ENCODE results near the gene IVD.

Gene IVD

DNA sequence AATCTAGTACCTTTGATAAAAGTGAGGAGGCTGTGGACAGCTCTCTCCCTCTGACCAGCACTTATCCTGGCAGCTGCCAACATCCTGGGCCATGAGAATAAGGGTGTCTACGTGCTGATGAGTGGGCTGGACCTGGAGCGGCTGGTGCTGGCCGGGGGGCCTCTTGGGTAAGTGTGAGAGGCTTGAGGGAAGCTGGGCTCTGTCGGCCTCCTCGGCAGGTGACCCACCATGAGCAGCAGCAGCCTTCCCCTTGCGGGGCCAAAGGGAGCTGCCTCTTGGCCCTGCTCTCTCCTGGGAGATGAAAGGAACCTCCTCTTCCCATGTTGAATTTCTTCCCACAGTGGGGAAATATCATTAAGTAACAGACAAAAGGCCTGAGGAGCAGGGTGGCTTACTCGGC, 9.2 kb downstream of the IVD start:
- no peak for DNase-seq (ENCODE audit: low spot score)

DNA sequence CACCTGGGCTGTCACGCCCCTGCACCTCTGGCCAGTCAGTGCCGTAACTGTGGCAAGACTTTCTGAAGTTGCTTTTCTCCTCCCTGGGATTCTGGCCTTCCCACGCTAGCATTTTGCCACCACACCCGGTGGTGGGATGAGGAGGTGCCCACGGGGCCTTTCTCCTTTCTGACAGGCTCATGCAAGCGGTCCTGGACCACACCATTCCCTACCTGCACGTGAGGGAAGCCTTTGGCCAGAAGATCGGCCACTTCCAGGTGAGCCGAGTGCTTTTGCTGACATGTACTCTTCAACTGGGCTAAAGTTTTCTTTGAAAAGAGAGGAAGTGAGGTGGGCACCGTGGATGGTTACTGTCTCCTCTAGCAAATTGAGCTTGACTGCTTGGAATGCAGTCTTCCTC, 9.6 kb downstream of the IVD start:
- no peak for DNase-seq (ENCODE audit: low spot score)

DNA sequence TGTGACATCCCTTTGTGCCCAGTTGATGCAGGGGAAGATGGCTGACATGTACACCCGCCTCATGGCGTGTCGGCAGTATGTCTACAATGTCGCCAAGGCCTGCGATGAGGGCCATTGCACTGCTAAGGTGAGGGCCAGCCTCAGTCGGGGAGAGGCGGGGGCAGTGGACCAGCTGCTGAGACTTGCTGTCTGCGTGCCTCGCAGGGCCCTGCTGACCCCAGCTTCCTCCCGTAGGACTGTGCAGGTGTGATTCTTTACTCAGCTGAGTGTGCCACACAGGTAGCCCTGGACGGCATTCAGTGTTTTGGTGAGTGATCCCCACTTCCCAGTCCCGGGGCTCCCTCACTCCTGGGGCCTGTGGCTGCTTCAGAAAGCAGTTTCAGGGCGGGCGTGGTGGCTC, 10.5 kb downstream of the IVD start:
- no peak for DNase-seq (ENCODE audit: low spot score)

DNA sequence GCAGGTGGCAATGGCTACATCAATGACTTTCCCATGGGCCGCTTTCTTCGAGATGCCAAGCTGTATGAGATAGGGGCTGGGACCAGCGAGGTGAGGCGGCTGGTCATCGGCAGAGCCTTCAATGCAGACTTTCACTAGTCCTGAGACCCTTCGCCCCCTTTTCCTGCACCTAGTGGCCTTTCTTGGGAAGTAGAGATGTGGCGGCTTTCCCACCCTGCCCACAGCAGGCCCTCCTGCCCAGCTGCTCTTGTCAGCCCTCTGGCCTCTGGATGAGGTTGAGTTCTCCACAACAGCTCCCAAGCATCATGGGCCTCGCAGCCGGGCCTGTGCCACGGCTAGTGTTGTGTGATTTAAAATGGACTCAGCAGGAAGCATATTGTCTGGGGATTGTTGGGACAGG, 12.5 kb downstream of the IVD start:
- DNase-seq (ENCODE audit: low spot score): no peak

DNA sequence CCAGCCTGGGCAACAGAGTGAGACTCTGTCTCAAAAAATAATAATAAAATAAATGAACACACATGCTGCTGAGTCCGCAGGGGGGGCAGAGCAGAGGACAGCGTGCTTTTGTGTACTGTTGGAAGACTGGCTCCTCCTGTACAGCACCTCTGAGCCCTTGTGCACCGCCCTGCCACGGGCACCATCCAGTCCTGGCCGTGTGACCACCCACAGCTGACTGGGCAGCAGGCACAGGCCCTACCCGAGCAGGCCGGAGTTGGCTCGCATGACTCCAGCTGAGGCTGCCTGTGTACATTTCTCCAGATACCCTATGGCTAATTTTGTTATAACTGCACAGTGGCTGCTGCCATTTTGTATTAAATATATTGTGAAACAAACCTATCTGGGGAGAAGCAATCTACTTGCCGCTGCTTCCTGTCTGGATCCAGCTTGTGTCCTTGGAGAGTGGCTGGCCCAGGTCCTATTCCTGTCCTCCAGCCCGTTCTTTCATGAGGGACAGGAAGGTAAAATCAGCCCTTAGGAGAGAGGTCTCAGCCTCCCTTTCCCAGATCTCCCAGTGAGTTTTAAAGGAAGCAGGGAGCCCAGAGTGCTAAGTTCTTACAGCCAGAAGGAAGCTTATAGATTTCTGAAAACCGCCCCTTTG, 14.6 kb downstream of the IVD start:
- DNase-seq (ENCODE audit: low spot score): no peak

DNA sequence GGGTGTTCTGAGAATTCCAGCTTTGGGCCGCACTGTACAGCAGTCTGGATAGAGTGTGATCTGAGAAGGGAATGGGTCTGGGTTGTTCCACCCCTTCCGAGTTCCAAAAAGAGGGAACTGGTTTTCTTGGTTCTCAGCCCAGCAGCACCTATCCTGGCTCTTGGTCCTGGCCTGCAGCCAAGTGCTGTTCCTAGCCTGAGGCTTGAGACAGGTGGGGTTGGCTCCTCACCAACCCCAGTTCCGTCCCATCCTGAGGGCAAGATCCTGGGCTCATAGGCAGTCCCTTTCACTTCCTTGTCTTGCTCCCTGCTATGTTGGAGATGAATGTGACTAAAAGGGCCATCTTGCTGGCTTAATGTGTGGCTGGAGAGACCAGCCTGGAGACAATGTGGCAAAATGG, 15.2 kb downstream of the IVD start:
- no peak for DNase-seq (ENCODE audit: low spot score)

DNA sequence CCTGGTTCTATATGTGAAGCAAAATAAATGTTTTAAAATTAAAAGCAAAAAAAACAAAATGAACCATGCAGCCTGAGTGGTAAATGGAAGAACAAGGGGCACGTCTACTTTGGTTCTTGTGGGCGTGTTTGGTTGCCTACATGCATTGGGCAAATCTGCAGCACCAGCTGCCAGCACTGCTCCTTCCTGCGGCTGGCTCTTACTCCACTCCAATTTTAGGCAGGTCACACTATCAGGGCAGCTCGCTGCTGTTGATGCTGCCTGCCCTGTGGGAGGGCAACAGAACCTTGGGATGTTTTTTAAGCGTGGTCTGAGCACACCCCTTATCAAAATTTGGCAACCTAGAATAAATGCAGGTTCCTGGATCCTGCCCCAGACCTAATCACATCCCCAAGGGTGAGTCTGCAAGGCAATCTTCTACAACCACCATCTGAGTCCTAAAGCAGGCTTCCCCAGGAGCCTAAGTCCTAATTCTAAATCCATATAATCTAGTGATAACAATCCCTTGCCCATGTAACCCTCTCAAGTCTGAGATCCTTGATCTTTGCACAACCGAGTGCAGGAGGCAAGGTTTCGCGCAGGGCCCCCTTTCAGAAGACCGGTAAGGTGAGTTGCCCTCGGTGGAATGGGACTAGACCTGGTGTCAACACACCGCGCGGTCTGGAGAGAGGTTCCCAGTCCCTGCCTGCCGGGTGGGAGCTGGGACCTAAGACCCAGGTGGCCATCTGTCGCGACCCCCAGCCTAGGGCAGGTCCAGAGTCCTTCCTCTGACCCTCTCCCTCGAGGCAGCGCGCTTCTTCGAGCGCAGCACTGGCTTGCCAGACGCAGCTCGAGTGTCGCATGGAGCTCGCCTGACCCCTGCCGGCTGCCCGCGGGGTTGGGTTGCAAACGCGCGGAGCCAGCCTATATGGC, 15.9 kb downstream of the IVD start:
- DNase-seq (ENCODE audit: low spot score): peak; percentile 70

DNA sequence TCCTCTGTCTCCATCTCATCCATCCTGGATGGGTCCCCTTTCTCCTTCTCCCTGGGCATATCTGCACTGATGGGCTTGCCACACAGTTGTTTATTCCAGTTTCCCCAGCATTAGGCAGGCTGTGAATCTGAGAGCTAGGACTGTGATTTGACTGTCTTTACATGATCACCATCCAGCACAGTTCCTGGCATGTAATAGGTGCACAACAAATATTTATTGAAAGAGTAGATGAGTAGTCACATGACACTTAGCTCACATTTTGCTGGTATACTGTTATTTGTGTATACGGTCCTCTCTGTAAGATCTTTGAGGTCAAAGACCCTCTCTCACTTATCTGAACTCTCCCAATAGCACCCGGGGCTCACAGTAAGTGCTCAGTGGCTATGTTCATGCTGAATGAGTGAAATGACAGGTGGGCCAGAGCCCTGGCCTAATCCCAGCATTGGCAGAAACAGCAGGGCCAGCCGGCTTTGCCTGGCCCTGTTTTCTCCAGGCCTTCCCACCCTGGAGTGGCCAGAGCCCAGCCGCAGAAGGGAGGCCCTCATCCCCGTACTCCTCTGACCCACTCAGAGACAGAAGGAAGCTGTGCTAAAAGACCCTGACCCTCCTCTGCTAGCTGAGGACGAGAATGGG, 19.0 kb downstream of the IVD start:
- DNase-seq (ENCODE audit: low spot score): no peak

DNA sequence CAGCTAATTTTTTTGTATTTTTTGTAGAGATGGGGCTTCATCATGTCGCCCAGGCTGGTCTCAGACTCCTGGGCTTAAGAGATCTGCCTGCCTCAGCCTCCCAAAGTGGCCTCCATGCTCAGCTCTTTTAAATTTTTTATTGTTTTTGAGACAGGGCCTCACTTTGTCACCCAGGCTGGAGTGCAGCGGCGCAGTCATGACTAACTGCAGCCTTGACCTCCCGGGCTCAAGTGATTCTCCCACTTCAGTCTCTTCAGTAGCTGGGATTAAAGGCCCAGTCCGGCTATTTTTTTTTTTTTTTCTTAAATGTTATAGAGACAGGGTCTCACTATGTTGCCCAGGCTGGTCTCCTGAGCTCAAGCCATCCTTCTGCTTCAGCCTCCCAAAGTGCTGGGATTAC, 20.1 kb downstream of the IVD start:
- DNase-seq (ENCODE audit: low spot score): no peak

DNA sequence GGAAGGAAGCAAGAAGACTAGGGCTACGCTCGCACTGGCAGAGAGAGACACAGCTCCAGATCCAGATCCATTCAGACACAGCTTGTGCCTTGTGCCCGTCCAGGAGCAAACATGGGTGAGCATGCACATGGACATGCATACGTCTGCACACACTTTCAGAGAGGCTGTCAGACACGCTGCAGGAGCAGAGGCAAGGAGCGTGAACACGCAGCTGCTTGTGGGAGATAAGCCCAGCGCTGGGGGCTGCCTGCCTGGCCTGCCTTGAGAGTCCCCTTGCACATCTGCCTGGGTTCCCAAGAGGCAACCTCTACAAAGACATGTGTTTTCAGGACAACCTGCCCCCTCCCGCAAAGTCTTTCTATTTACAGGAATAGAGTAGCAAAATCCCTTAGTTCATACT, 21.6 kb downstream of the IVD start:
- DNase-seq (ENCODE audit: low spot score): no peak

DNA sequence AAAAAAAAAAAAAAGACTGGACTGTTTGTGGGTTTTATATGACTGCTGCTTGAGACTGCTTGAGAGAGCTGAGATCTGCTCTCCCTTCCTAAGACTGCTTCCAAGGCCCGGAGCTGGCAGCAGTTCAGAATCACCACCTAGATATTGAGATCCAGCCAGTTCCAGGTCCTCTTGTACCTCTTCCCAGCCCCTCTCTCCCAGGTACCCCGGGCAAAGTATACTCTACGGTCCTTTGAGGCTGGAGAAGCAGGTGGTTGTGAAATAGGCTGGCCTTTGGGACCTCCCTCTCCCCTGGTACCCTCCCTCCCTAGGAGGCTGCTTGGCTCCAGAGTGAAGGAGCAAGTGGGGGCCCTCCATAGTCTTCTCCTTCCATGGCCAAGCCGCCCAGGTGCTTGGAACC, 22.6 kb downstream of the IVD start:
- DNase-seq (ENCODE audit: low spot score): no peak

DNA sequence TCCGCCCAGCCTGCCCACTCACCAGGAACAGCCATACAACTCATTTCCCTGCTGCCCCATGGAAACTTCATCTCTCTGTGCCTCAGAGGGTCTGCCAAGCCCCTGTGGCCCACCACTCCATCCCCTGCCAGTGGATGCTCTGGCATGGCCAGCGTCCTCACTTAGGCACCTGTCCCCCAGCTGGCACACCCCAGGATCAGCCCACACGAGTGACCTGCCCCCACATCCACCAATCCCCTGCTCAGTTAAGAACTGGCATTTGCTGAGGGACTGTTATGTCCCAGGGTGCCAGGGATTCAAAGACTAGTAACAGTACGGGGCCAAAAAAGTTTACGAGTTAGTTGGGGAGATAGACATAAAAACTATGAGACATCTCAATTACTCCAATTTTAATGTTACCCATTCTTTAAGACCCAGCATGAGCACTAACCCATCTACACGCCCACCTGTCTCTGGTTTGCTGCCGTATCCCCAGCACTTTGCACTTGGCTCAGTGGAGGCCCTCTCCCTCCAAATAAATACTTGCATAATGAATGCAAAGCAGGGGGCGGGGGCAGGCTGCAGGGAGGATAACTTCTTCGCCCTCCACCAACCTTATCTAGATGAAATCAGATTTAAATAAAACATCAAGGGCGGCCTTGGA, 23.6 kb downstream of the IVD start:
- DNase-seq (ENCODE audit: low spot score): no peak

DNA sequence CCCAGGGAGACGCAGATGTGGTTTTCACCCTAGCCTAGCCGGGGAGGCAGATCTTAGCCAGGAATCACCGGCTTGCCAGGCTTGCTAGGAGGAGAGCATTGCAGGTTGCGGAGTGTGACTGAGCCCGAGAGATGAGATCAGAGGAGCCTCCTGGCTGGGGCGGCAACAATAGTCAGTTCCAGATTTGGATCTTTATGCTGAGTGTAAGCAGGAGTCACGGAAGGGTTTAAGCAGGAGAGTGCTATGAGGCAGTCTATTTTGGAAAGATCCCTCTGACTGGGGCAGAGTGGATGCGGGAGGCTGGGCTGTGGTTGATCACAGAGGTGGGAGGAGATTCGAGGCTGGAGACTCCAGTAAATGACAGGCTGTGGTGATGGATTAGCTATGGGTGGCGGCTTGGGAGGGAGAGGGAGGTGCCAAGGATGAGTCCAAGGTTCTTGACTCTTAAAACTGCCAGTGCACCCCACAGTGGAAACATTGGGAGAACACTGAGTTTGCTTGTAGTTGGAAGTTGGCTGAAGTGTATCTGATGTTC, 24.7 kb downstream of the IVD start:
- DNase-seq (ENCODE audit: low spot score): no peak

DNA sequence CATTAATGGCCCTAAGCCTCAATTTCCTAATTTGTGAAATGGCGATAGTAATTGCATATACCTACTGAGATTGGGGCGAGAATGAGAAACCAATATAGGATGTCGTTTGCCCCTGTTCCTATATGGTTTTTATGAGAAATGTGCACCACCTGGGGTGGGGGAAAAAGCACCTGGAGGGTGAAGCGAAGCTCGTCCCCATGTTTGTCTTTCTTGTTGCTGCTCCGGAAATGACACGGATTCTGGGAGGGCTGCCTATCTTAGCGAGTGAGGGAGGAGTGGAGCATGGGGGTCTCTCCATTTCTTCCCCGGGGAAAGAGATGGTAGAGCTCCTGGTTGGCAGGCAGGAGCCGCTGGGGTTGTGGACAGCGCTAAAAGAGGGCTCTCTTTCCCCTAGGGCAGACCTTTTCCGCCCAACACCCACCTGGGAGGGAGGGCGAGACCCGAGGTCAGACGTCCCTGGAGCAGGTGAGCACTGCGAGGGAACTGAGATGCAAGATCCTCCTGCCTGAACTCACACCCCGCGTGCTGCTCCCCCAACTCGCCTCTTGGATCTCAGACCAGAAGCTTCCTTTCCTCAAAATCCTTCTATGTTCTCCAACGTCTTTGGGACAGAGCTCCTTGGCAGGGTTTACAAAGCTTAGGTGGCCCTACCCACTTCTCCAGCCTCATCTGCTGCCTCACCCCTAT, 29.6 kb downstream of the IVD start:
- DNase-seq (ENCODE audit: low spot score): no peak

DNA sequence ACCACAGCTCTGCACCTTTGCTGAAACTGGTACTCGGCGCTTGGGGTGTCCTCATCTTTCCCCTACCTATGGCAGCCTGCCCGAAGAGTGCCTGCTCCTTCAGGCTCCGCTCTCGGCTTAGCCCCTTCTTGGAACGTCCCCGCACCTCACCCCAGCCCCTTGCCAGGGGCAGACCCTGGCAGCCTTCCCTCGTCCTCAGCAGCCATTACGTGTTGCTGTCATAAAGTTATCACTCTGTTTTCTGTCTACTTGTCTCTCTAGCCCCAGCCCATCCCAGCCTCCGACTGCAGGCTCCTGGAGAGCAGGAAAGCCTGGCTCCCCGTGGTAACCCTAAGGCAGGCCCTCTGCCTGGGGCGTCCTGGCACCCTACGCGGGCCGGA, 30.1 kb downstream of the IVD start:
- DNase-seq (ENCODE audit: low spot score): no peak

DNA sequence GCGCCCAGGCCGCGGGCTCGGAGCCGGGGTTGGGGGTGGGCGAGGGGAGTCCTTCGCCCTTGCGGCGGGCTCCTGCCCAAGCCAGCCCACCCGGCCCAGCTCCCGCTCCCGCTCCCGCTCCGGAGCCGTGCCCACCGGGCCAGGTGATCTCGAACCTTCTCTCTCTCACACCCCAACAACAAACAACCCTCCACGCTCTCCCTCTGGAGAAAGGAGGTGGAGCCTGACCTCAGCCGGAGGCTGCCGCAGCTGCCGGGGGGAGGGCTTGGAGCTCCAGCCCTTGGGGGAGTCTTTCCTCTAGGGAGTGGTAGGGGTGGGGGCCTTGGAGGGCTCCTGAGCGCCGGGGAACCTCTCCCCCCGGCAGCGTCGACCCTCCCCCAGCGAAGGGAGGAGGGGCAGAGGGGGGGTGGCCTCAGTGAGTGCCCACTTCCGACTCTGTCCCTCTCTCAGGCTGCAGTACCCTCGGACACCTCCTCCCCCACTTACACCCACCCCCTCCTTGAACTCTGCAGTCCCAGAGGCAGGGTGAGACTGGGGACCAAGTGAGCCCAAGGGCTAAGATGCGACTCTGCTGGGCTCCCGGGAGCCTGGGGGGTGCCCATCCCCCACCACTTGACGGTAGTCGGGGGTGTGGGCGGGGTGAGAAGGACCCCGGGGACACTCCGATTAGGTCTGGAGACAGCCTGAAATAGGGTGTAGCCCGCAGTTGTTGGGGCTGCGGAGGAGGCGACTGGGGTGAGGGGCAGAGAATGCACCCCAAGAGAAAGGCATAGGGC, 30.7 kb downstream of the IVD start:
- DNase-seq (ENCODE audit: low spot score): no peak

DNA sequence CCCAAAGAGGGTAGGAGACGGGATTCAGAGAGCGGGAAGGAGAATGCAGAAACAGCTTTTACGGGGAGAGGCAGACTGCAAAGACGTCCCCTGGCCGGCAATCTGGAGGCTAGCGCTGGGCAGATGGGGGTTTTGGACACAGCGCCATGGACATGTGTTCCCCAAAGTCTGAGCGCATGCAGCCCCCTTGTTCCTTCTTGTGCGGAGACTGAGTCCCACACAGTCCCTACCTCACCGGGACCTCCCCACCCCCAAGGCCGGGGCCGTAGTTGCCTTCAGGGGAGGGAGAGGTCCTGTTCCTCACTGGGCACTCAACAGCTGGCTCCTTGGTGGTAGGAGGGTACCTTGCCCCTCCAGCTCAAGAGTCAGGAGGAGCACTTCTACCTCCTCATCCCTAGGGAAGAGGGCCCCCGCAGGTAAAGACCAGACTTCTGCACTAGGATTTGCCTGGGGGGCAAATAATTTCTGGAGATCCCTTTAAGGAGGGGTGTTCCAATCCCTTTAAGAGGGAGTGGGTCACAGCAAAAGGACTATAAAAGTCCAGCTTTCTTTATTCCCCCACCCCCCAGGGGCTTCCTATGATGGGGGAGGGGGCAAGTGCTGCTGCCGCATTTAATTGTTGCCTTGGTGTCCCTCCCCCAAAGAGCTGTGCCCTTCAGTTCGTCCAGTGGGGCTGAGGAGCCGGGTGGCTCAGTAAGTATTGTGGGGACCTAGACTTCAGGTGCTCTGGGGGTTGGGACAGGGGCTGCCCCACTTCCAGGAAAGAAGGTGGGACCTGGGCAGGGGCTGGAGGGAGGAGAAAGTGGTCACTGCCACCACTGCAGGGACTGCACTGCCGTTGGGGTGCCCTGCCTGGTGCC, 31.5 kb downstream of the IVD start:
- no peak for DNase-seq (ENCODE audit: low spot score)

DNA sequence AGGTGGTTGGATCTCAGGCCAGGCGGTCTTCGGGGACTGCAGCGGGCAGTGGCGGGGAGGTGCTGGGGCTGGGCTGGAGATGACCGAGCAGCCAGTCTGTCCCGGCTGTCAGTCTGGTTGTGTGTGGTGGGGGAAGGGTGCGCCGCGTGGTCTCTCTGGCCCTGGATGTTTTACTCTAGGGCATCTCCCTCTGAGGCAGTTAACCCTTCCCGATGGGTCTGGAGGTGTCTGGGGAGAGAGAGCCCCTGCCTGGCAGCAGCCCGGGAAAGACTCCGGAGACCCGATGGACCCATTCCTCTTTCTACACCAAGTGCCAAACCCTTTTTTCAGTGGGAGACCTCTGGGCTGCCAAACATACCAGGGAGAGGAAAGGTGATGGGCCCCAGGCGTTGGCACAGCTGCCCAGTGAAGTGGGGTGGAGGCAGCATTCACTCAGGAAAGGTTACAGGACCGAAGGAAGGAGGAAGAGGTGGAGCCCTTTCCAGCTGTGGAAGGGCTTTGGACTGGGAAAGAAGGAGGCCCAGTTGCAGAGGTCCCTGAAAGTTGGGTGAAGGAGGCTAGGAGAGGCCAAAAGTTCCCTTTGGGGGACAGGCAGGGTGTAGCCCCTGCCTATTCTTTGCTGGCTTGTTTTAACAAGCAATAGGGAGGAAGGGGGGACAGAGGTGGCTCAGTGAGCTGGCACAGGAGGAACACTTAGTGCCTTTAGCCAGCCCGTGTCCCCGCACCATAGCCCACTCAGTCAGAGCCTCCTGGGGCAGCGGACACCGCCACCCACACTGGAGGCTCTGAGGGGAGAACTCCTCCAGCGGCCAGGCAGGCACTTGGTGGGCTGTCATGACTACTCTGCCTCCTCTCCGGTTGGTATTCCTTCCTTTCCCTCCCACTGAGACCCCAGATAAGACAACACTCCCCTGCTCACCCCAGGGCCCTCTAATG, 32.4 kb downstream of the IVD start:
- no peak for DNase-seq (ENCODE audit: low spot score)

DNA sequence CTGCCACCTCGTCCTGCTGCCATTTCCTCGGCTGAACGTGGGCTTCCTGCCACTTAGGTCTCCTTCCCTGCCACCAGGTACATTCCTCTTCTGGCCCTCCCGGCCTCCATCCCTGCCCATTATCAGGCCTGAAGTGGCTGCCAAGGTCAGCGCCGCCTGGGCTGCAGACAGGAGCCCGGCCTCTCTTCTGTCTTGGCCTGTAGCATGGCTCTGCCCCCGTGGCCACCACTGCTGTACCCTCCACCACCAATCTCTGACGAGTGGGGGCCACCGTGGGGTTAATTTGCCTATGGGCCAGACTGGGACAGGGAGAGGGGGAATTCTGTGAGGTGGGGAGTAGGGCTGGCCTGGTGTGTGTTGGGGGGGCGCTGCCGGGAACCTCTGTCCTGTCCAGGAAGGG, 33.1 kb downstream of the IVD start:
- DNase-seq (ENCODE audit: low spot score): no peak

Measured in CD4-positive, alpha-beta T cell treated with Interleukin-6 at 100 ng/mL for 8 hours (primary cell).